Ovary (tissue), 3 donors: ENCODE results near the gene EYA2.

Source experiments
- POLR2A ChIP-seq: fragments of 450-650 bp; IDR thresholded peaks from one replicate; pipeline ENCODE4 v1.6.1; 2017; ENCODE audit warnings: antibody characterized with exemption, mild to moderate bottlenecking, moderate library complexity
- TF ChIP-seq, protein P1 (sequence below), 3 donors: fragments of 450-650 bp in 2 of 3; fragments of 200-600 bp in 1 of 3; IDR thresholded peaks; one replicate each; pipeline versions ENCODE4 v1.5.1 to v1.8.0; 2016 to 2022; ENCODE audit warnings: antibody characterized with exemption in 3 of 3, mild to moderate bottlenecking in 1 of 3
- donor health status: DM: no; HTN: no; CAD: no.

DNA sequence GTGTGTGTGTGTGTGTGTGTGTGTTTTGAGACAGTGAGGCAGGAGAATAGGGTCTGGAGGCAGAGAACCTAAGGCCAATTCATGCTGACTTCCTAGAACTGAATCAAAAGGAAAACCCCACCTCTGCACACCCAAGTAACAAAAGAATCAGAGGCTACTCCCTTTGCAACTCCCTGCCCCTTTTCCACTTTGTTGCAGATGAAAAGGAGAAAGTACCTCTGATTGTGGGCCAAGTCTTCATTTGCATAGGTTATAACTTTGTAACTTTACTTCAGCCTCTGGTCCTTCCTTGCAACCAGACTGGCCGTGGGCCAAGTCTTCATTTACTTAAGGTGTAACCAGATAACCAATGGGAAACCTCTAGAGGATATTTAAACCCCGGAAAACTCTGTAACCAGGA is 168.8 kb downstream of the EYA2 start:
- TF ChIP-seq, protein P1, sequence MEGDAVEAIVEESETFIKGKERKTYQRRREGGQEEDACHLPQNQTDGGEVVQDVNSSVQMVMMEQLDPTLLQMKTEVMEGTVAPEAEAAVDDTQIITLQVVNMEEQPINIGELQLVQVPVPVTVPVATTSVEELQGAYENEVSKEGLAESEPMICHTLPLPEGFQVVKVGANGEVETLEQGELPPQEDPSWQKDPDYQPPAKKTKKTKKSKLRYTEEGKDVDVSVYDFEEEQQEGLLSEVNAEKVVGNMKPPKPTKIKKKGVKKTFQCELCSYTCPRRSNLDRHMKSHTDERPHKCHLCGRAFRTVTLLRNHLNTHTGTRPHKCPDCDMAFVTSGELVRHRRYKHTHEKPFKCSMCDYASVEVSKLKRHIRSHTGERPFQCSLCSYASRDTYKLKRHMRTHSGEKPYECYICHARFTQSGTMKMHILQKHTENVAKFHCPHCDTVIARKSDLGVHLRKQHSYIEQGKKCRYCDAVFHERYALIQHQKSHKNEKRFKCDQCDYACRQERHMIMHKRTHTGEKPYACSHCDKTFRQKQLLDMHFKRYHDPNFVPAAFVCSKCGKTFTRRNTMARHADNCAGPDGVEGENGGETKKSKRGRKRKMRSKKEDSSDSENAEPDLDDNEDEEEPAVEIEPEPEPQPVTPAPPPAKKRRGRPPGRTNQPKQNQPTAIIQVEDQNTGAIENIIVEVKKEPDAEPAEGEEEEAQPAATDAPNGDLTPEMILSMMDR (IDR thresholded peaks at IDR 0.05) = no peak
- no peak for TF ChIP-seq POLR2A
